SK-N-SH (cell line): ENCODE data around the gene EIF1. TPM values are rescaled to one million over a fixed set of nuclear protein-coding genes. Genes with fewer than 3 reads are reported as not detected.

ENCODE experiments used
- CTCF ChIA-PET: fragments of 300-600, 350-600 bp; formaldehyde crosslinking; extraction: SDS; loops from one replicate; lab custom pipeline; 2021; lab: Yijun Ruan, JAX
- POLR2A ChIA-PET: fragments of 350-600 bp; sonication (Branson Sonifier 250); formaldehyde crosslinking; extraction: SDS; loops from one replicate; lab custom pipeline; 2020; ENCODE audit warnings: antibody characterized with exemption, inconsistent platforms; lab: Yijun Ruan, JAX
- DNase-seq: peaks from one replicate; pipeline ENCODE4 v3.0.0; 2012
- H2AFZ ChIP-seq: fragments of 200-600 bp; sonication (generic); 2 replicates; pipeline ENCODE4 v1.8.1; 2016; ENCODE audit warnings: antibody characterized with exemption, mild to moderate bottlenecking, low read depth
- H3F3A ChIP-seq: fragments of 200-600 bp; sonication (generic); replicated peaks from 2 replicates; pipeline ENCODE3; 2016; ENCODE audit warnings: antibody characterized with exemption, mild to moderate bottlenecking; ENCODE audit not compliant: insufficient read depth
- H3K27ac ChIP-seq, 2 experiments: fragments of 200-500 bp in 1 of 2; fragments of 200-600 bp in 1 of 2; sonication (Bioruptor generic) in 1 of 2; sonication (generic), shearing (Covaris generic) in 1 of 2; 2 replicates each; pipeline versions ENCODE4 v1.5.1 to v1.6.1; 2014 to 2016; ENCODE audit warnings: low read depth in 2 of 2, inconsistent platforms in 1 of 2, low read length in 1 of 2, mild to moderate bottlenecking in 1 of 2, mixed read lengths in 1 of 2
- H3K27me3 ChIP-seq: fragments of 200-600 bp; sonication (generic), shearing (Covaris generic); 2 replicates; pipeline ENCODE4 v1.6.1; 2016; ENCODE audit warnings: mixed run types; ENCODE audit not compliant: insufficient read depth
- H3K36me3 ChIP-seq, 2 experiments: fragments of 200-500 bp in 1 of 2; fragments of 200-600 bp in 1 of 2; sonication (Bioruptor generic) in 1 of 2; sonication (generic) in 1 of 2; replicated peaks in 1 of 2; 2 replicates each; pipeline versions ENCODE3 to v1.5.1; 2014 to 2016; ENCODE audit warnings: low read length in 1 of 2, mild to moderate bottlenecking in 1 of 2; ENCODE audit not compliant: insufficient read depth in 2 of 2, control insufficient read depth in 1 of 2
- H3K4me1 ChIP-seq, 2 experiments: fragments of 200-500 bp in 1 of 2; fragments of 200-600 bp in 1 of 2; sonication (Bioruptor generic) in 1 of 2; sonication (generic), shearing (Covaris generic) in 1 of 2; 2 replicates each; pipeline versions ENCODE4 v1.5.1 to v1.6.1; 2014 to 2016; ENCODE audit warnings: low read depth in 1 of 2, low read length in 1 of 2, mixed run types in 1 of 2; ENCODE audit not compliant: insufficient read depth in 2 of 2, control insufficient read depth in 1 of 2
- H3K4me2 ChIP-seq: fragments of 200-600 bp; sonication (generic), shearing (Covaris generic); 2 replicates; pipeline ENCODE4 v1.6.1; 2017; ENCODE audit warnings: mixed run types
- H3K4me3 ChIP-seq, 2 experiments: fragments of 200-500 bp in 1 of 2; fragments of 200-600 bp in 1 of 2; sonication (Bioruptor generic) in 1 of 2; sonication (generic), shearing (Covaris generic) in 1 of 2; 2 replicates each; pipeline versions ENCODE4 v1.5.1 to v1.8.1; 2014 to 2016; ENCODE audit warnings: low read depth in 2 of 2, inconsistent platforms in 1 of 2, low read length in 1 of 2, mild to moderate bottlenecking in 1 of 2, mixed read lengths in 1 of 2, moderate library complexity in 1 of 2
- H3K79me2 ChIP-seq: fragments of 200-600 bp; sonication (generic); 2 replicates; pipeline ENCODE4 v1.8.1; 2017; ENCODE audit warnings: mild to moderate bottlenecking; ENCODE audit not compliant: insufficient read depth
- H3K9ac ChIP-seq: fragments of 200-600 bp; sonication (generic); 2 replicates; pipeline ENCODE4 v1.6.1; 2017; ENCODE audit warnings: mixed run types
- H3K9me2 ChIP-seq: fragments of 200-600 bp; sonication (generic); 2 replicates; pipeline ENCODE4 v1.6.1; 2017; ENCODE audit warnings: mixed run types
- H3K9me3 ChIP-seq: fragments of 200-600 bp; sonication (generic); 2 replicates; pipeline ENCODE4 v1.6.1; 2017; ENCODE audit warnings: mixed run types, mild to moderate bottlenecking, moderate library complexity
- H4K20me1 ChIP-seq: fragments of 200-600 bp; sonication (generic); 2 replicates; pipeline ENCODE4 v1.6.1; 2017; ENCODE audit warnings: mild to moderate bottlenecking, mixed run types; ENCODE audit not compliant: insufficient read depth
- CTCF ChIP-seq: fragments of 200-600 bp; sonication (generic); IDR thresholded peaks from 2 replicates; pipeline ENCODE4 v1.6.1; 2017; ENCODE audit warnings: antibody characterized with exemption, mild to moderate bottlenecking, moderate library complexity
- ELF1 ChIP-seq: IDR thresholded peaks from 2 replicates; pipeline ENCODE4 v1.4.0; 2012
- FOXJ3 ChIP-seq: sonication (generic); formaldehyde crosslinking; IDR thresholded peaks from 2 replicates; pipeline ENCODE4 v1.5.1; 2020; ENCODE audit warnings: mild to moderate bottlenecking, missing genetic modification reagents
- FOXM1 ChIP-seq: IDR thresholded peaks from 2 replicates; pipeline ENCODE4 v1.4.0; 2012; ENCODE audit warnings: low read depth, mild to moderate bottlenecking
- MEF2A ChIP-seq: IDR thresholded peaks from 2 replicates; pipeline ENCODE4 v1.4.0; 2012; ENCODE audit warnings: low read depth, borderline replicate concordance
- NRF1 ChIP-seq: IDR thresholded peaks from 2 replicates; pipeline ENCODE4 v1.6.1; 2012; ENCODE audit warnings: low read depth, mild to moderate bottlenecking, low read length
- POLR2AphosphoS5 ChIP-seq: IDR thresholded peaks from 2 replicates; pipeline ENCODE4 v1.6.1; 2012; ENCODE audit warnings: low read depth, low read length
- RAD21 ChIP-seq: IDR thresholded peaks from 2 replicates; pipeline ENCODE4 v1.6.1; 2012; ENCODE audit warnings: mild to moderate bottlenecking, low read length
- REST ChIP-seq: IDR thresholded peaks from 2 replicates; pipeline ENCODE4 v1.6.1; 2012; ENCODE audit warnings: mild to moderate bottlenecking, low read depth, low read length, moderate library complexity
- SIN3A ChIP-seq: IDR thresholded peaks from 2 replicates; pipeline ENCODE4 v1.6.1; 2012; ENCODE audit warnings: low read depth, mild to moderate bottlenecking, low read length, moderate library complexity, borderline replicate concordance
- SMC3 ChIP-seq: IDR thresholded peaks from 2 replicates; pipeline ENCODE4 v1.6.1; 2012; ENCODE audit warnings: low read depth, low read length, improper control_type of control experiment
- TCF12 ChIP-seq: IDR thresholded peaks from 2 replicates; pipeline ENCODE4 v1.4.0; 2012
- USF1 ChIP-seq: IDR thresholded peaks from 2 replicates; pipeline ENCODE4 v1.4.0; 2012; ENCODE audit warnings: low read depth, borderline replicate concordance
- USF2 ChIP-seq: fragments of 150-350 bp; IDR thresholded peaks from 2 replicates; pipeline ENCODE4 v1.6.1; 2017; ENCODE audit warnings: antibody characterized with exemption, low read length, low read depth, borderline replicate concordance
- WGBS: methylation state at CpG from one replicate; pipeline ENCODE4 v1.1.6; 2017; ENCODE audit warnings: low lambda C conversion rate; 5-methylcytosine and 5-hydroxymethylcytosine counted together
- polyA plus RNA-seq, 3 experiments: library from polyadenylated mRNA; depleted of rRNA; stranded (reverse); fragments of >200 nt; gene quantifications; 2 replicates each; pipeline ENCODE4 v1.2.3, GENCODE V29; 2012

Gene EIF1
- polyA plus RNA-seq, 1 of the 3 experiments (the other 2 are of a cell fraction), result 300 TPM

GRCh38 chr17:41666708-41667279 lies 21.9 kb upstream of the EIF1 start:
- WGBS, result 5% methylated on average over 16 of the region's 23 CpGs
- CTCF ChIA-PET, result interaction anchor here (0.6 to 13.9 kb wide), 45 partner anchors 9 to 1034 kb away, joined by 3 to 534 read pairs (median 4); partner anchors contain the start of genes EIF1 and KRTAP17-1
- DNase-seq, result peak; percentile 84
- Histone ChIP-seq H3K9ac (peak overlapping the region; percentile 22; the same call in 1 of the 2 replicates), H3K9me3 (no peaks in the 10 kb centered on the region), H3K4me3 (peak overlapping the region; percentile 44 to 62), H3K27me3 (no peaks in the 10 kb centered on the region), H3K79me2 (no peaks in the 10 kb centered on the region), H3K4me2 (peak overlapping the region; percentile 88), H2AFZ (peak overlapping the region; percentile 99), H3K9me2 (no peaks in the 10 kb centered on the region), H3F3A (no peaks in the 10 kb centered on the region), H4K20me1 (no peaks in the 10 kb centered on the region), H3K36me3 (no peaks in the 10 kb centered on the region), H3K4me1 (peaks cover 4 to 14% of the 10 kb centered on the region in 2 experiments; a peak in 2 of 4 replicates), H3K27ac (peak overlapping the region; percentile 49 to 77; a peak in 3 of 4 replicates)
- TF ChIP-seq FOXJ3 (CRISPR knock-in tag) (no peak), CTCF (peak; percentile 92), SIN3A (no peak), TCF12 (no peak), USF1 (no peak), NRF1 (no peak), USF2 (no peak), ELF1 (no peak), MEF2A (no peak), FOXM1 (no peak), POLR2AphosphoS5 (no peak), REST (no peak), SMC3 (peak; percentile 62), RAD21 (peak; percentile 82)
- POLR2A ChIA-PET, result interaction anchor here (1.2 to 1.6 kb wide), 3 partner anchors 21 to 23 kb away, joined by 4 to 8 read pairs (median 5); partner anchors contain the start of gene EIF1
